ENCODE results near the gene MACROD2. TPM values are rescaled to one million over a fixed set of nuclear protein-coding genes. Genes with fewer than 3 reads are reported as not detected.

Gene MACROD2
- total and polyA plus RNA-seq, 2 of the 4 experiments (the other 2 are of a cell fraction): not detected

DNA sequence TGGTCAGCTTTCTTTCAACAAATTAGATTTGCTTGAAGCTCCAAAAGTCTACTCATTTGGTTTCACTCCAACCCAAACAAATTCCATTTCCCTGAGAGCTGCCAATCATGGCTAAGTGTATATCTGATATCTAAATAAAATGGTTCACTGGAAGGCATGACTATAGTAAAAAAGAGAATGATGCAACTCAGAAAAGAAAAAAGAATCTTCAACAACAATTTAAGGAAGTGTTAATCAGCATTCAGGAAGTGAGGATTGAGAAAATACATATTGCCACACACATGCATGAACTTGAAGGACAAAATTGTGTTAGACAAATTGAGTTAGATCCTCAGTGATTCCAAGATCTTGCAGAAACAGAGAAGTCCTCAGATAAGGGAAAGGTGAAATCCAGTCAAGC is 1315.0 kb downstream of the MACROD2 start:
- Histone ChIP-seq H4K20me1 (ENCODE audit: insufficient read depth, low read length) (no peaks in the 10 kb centered on the region), H3K79me1 (ENCODE audit: low read depth in 1 of 2, low read length in 2 of 2) (no peaks in the 10 kb centered on the region), H2AK9ac (replicated peaks; ENCODE audit: low read depth, low read length, poor library complexity) (no peak overlapping the region), H3K23ac (ENCODE audit: low read depth, low read length) (no peak overlapping the region), H3K56ac (ENCODE audit: extremely low read depth, insufficient read depth, low read length) (no peak overlapping the region), H3K4me3 (ENCODE audit: insufficient read depth, low read depth, low read length) (no peak overlapping the region), H4K5ac (ENCODE audit: low read depth, low read length) (no peak overlapping the region), H3K18ac (ENCODE audit: low read depth, low read length) (no peak overlapping the region), H3K27ac (ENCODE audit: insufficient read depth, low read length) (no peak overlapping the region), H3K9me1 (ENCODE audit: insufficient read depth, low read length) (no peaks in the 10 kb centered on the region), H2BK15ac (ENCODE audit: low read depth, low read length) (no peak overlapping the region), H3K4me2 (ENCODE audit: low read depth, low read length) (no peak overlapping the region), H3K14ac (replicated peaks; ENCODE audit: low read depth, low read length) (no peak overlapping the region), H2BK5ac (ENCODE audit: low read depth, low read length, poor library complexity, severe bottlenecking) (no peak overlapping the region), H2AFZ (replicated peaks; ENCODE audit: low read length, poor library complexity) (no peak overlapping the region), H3K27me3 (ENCODE audit: control insufficient read depth, insufficient read depth, low read length) (no peaks in the 10 kb centered on the region), H3K4ac (ENCODE audit: low read depth, low read length) (no peak overlapping the region), H3K9ac (ENCODE audit: low read depth, low read length) (no peak overlapping the region), H2BK120ac (ENCODE audit: low read depth, low read length) (no peak overlapping the region), H3K36me3 (ENCODE audit: control insufficient read depth, insufficient read depth, low read length) (no peaks in the 10 kb centered on the region), H3K9me3 (ENCODE audit: control insufficient read depth, insufficient read depth, low read length) (peaks cover 4% of the 10 kb centered on the region), H3K4me1 (ENCODE audit: control insufficient read depth, insufficient read depth, low read length) (no peaks in the 10 kb centered on the region), H4K91ac (ENCODE audit: insufficient read depth, low read depth, low read length) (no peak overlapping the region), H4K8ac (ENCODE audit: low read depth in 2 of 2, low read length in 2 of 2) (no peak overlapping the region), H2BK20ac (ENCODE audit: low read depth, low read length) (no peak overlapping the region), H2AK5ac (ENCODE audit: low read depth, low read length) (no peak overlapping the region)
- intact Hi-C loops (cut with micrococcal nuclease): no loop called here
- ATAC-seq (ENCODE audit: low read depth) (no peak), DNase-seq (no peak)
- TF ChIP-seq CEBPB (IDR thresholded peaks at IDR 0.05; ENCODE audit: low read depth, low read length): no peak
- TF ChIP-seq POLR2A (IDR thresholded peaks at IDR 0.05; ENCODE audit: low read depth, low read length): no peak
- TF ChIP-seq SMC3 (IDR thresholded peaks at IDR 0.05; ENCODE audit: low read depth, low read length): no peak
- BruUV-seq (replicated peaks): no TSS peak
- ChIA-PET POLR2A (ENCODE audit: unreplicated experiment) (no interaction called here), CTCF (no interaction called here)
- dilution Hi-C loops (cut with HindIII; ENCODE audit: low sequenced_read_pairs, unreplicated experiment): no loop called here
- in situ Hi-C loops (cut with MboI; ENCODE audit: low sequenced_read_pairs): no loop called here

All from IMR-90 (cell line).